A549 treated with AZD2906 at 1 μM for 4 hours (cell line): ENCODE results near the gene CYP1A2. TPM values are rescaled to one million over a fixed set of nuclear protein-coding genes. Genes with fewer than 3 reads are reported as not detected.

Source experiments
- total RNA-seq: library from RNA; stranded (reverse); fragments of 200-300 nt; extraction: Qiagen RNA extraction; gene quantifications from 5 replicates; pipeline ENCODE4 v1.2.3, GENCODE V29; 2022

CYP1A2 gene
- not detected in 5 replicates for total RNA-seq

GRCh38 chr15:74748322-74748946, at the start of gene CYP1A2:
Gene CYP1A2 (plus strand): TSS chr15:74748845. CDS start chr15:74749739, 894 bp downstream.

DNA sequence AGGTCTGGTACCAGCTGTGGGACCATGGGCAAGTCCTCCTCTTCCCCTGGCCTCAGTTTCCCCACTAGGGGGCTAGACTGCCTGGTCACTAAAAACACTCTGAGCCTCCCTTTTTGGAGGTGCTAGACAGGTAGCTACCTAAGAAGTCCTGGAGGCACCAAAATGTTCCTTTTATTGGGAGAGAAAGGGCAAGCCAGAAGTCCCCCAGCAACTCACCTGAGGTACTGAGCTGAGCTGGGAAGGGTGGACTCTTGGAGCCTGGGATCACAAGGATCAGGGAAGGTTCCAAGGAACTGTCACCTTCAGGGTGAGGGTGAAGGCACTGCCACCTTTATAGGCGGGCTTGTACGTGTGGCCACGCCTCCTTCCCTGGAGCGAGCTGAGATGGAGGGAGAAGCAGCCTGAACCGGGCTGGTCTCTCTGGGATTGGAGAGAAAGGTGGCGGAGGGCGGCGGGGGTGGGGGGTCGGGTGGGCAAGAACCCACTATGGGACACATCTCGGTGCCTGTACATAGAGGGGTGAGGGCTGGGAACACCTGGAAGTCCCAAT, 23.3 kb upstream of the CYP1A2 start, which contains the start of gene CYP1A1:
TSS of gene CYP1A1 (minus strand) at position 304 of the 550 bp plus-strand sequence. CDS start 2,431 bp downstream, outside the sequence.

DNA sequence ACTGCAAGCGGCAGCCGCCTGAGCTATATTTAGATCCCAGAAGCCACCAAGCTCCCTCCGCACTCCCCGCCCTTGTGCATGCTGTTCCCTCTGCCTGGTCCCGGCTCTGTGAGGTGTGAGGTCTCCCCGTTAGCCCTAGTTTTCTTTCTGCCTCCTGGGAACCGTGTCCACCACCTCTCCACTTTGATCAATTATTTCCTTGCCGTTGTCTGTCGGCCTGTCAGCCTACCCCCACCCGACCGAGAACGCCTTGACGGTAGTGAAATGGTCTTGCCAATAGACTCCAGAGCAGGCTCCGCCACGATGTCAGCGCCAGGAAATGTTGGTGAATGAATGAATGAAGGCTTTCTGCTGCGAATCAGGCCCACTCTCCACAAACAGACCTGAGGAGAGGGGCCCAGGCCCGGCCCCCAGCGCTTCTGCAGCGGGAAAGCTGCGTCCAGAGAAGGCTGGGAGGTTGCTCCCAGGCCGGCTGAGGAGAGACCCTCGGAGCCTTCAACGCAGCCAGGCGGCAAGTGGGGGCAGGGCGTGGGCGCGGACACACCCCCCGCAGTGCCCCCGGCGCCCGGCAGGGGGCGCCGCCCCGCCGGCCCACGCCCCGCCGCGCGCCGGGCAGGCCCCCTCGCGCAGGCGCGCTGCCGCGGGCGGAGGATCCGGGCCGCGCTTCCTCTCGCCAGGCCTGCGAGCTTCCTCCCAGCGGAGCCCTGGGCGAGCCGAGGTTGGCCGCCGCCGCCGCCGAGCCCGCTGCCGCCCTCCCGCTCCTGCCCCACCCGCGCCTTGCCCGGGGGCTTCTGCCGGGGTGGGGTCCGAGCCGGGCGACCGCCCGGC, 33.0 kb downstream of the CYP1A2 start, which contains the start of gene CSK:
TSS of gene CSK (plus strand) at position 650 of the 828 bp plus-strand sequence. CDS start 16,218 bp downstream, outside the sequence.

Other genes with a start within 250 kb of the CYP1A2 start
- 2.8 to 3.3 TPM (median 2.8 TPM) in 5 replicates for gene ARID3B, start 207.6 kb upstream of the CYP1A2 start, total RNA-seq
- 30.8 to 46.3 TPM (median 33.0 TPM) in 5 replicates for gene CLK3, start 133.0 kb upstream of the CYP1A2 start, total RNA-seq
- 20.3 to 24.5 TPM (median 22.7 TPM) in 5 replicates for gene EDC3, start 52.8 kb upstream of the CYP1A2 start, total RNA-seq
- gene CYP1A1, start 23.3 kb upstream of the CYP1A2 start, total RNA-seq, result 1.2 to 2.2 TPM (median 1.7 TPM) in 5 replicates
- gene CSK, start 33.2 kb downstream of the CYP1A2 start, total RNA-seq, result 63.3 to 70.0 TPM (median 63.8 TPM) in 5 replicates
- 0.02 to 0.06 TPM in 2 of 5 replicates, not detected in the others for gene LMAN1L, start 64.0 kb downstream of the CYP1A2 start, total RNA-seq
- gene CPLX3, start 77.8 kb downstream of the CYP1A2 start, total RNA-seq, result not detected in 5 replicates
- gene ULK3, start 94.3 kb downstream of the CYP1A2 start, total RNA-seq, result 26.1 to 36.0 TPM (median 35.1 TPM) in 5 replicates
- 57.7 to 69.5 TPM (median 66.9 TPM) in 5 replicates for gene SCAMP2, start 124.5 kb downstream of the CYP1A2 start, total RNA-seq
- 28.0 to 42.3 TPM (median 33.9 TPM) in 5 replicates for gene MPI, start 141.2 kb downstream of the CYP1A2 start, total RNA-seq
- 32.1 to 39.1 TPM (median 35.7 TPM) in 5 replicates for gene FAM219B, start 158.0 kb downstream of the CYP1A2 start, total RNA-seq
- gene COX5A, start 189.2 kb downstream of the CYP1A2 start, total RNA-seq, result 449 to 627 TPM (median 566 TPM) in 5 replicates
- gene RPP25, start 207.9 kb downstream of the CYP1A2 start, total RNA-seq, result 18.8 to 28.2 TPM (median 26.4 TPM) in 5 replicates
- 10.2 to 12.5 TPM (median 12.0 TPM) in 5 replicates for gene SCAMP5, start 246.7 kb downstream of the CYP1A2 start, total RNA-seq